Glutamatergic neuron (in vitro differentiated cells): ENCODE measurements around the gene GPR107. TPM values are rescaled to one million over a fixed set of nuclear protein-coding genes. Genes with fewer than 3 reads are reported as not detected.

Source experiments
- DNase-seq: peaks from one replicate; pipeline ENCODE4 v3.0.0; 2022
- H3K27ac Mint-ChIP-seq: one replicate; pipeline ENCODE4 v1.8.0; 2020; ENCODE audit warnings: mild to moderate bottlenecking, mixed read lengths, inconsistent platforms; ENCODE audit not compliant: unreplicated experiment
- H3K27me3 Mint-ChIP-seq: one replicate; pipeline ENCODE4 v1.8.0; 2020; ENCODE audit warnings: mild to moderate bottlenecking, moderate library complexity, mixed read lengths, inconsistent platforms; ENCODE audit not compliant: unreplicated experiment
- H3K36me3 Mint-ChIP-seq: one replicate; pipeline ENCODE4 v1.8.0; 2020; ENCODE audit warnings: mild to moderate bottlenecking, mixed read lengths, inconsistent platforms; ENCODE audit not compliant: unreplicated experiment
- H3K4me1 Mint-ChIP-seq: one replicate; pipeline ENCODE4 v1.8.0; 2020; ENCODE audit warnings: mild to moderate bottlenecking, low read depth, mixed read lengths, inconsistent platforms; ENCODE audit not compliant: unreplicated experiment
- H3K4me3 Mint-ChIP-seq: one replicate; pipeline ENCODE4 v1.8.0; 2020; ENCODE audit warnings: mild to moderate bottlenecking, mixed read lengths, inconsistent platforms; ENCODE audit not compliant: unreplicated experiment
- H3K9me3 Mint-ChIP-seq: one replicate; pipeline ENCODE4 v1.8.0; 2020; ENCODE audit warnings: mild to moderate bottlenecking, moderate library complexity, mixed read lengths, inconsistent platforms; ENCODE audit not compliant: unreplicated experiment
- CTCF ChIP-seq: fragments of 200-600 bp; sonication (generic); IDR thresholded peaks from one replicate; pipeline ENCODE4 v1.5.0; 2021; ENCODE audit not compliant: partially characterized antibody, unreplicated experiment
- total RNA-seq: library from RNA; stranded (reverse); fragmentation: NEBNext Ultra II Directional; extraction: Animal tissue kit (Norgen Biotek cat#: 25700); gene quantifications from one replicate; pipeline ENCODE4 v1.2.1, GENCODE V29; 2021; ENCODE audit not compliant: unreplicated experiment

Gene GPR107
- total RNA-seq, 1 donor from 2014 or later = 48.2 TPM

GRCh38 chr9:130034570-130034969 is 19.1 kb upstream of the GPR107 start:
- H3K4me3 Mint-ChIP-seq = no peak overlapping the region
- no peaks in the 10 kb centered on the region for H3K36me3 Mint-ChIP-seq
- H3K9me3 Mint-ChIP-seq = peaks cover 3% of the 10 kb centered on the region
- TF ChIP-seq CTCF = no peak
- no peak overlapping the region for H3K27ac Mint-ChIP-seq
- no peak for DNase-seq
- H3K27me3 Mint-ChIP-seq = peaks cover 3% of the 10 kb centered on the region
- H3K4me1 Mint-ChIP-seq = no peaks in the 10 kb centered on the region

- no peak for TF ChIP-seq CTCF
- peaks cover 4% of the 10 kb centered on the region for H3K4me1 Mint-ChIP-seq
- no peak overlapping the region for H3K4me3 Mint-ChIP-seq
- peaks cover 4% of the 10 kb centered on the region for H3K9me3 Mint-ChIP-seq
- H3K27ac Mint-ChIP-seq = no peak overlapping the region
- H3K27me3 Mint-ChIP-seq = no peaks in the 10 kb centered on the region
- H3K36me3 Mint-ChIP-seq = no peaks in the 10 kb centered on the region
- DNase-seq = no peak
These were observed 17.6 kb upstream of the GPR107 start for GRCh38 chr9:130036099-130036498.

GRCh38 chr9:130039528-130040147 is 14.1 kb upstream of the GPR107 start:
- Mint-ChIP-seq H3K9me3 (peaks cover 15% of the 10 kb centered on the region), H3K36me3 (peaks cover 4% of the 10 kb centered on the region), H3K27me3 (peaks cover 16% of the 10 kb centered on the region), H3K27ac (no peak overlapping the region), H3K4me1 (peaks cover 14% of the 10 kb centered on the region), H3K4me3 (peak overlapping the region; percentile 34)
- TF ChIP-seq CTCF = no peak
- DNase-seq = no peak

GRCh38 chr9:130040984-130041647 is 12.6 kb upstream of the GPR107 start:
- Mint-ChIP-seq H3K4me1 (peaks cover 14% of the 10 kb centered on the region), H3K27me3 (peaks cover 16% of the 10 kb centered on the region), H3K4me3 (peak overlapping the region; percentile 99), H3K36me3 (peaks cover 4% of the 10 kb centered on the region), H3K9me3 (peaks cover 15% of the 10 kb centered on the region), H3K27ac (no peak overlapping the region)
- TF ChIP-seq CTCF = no peak
- DNase-seq = no peak
